Measurements from ENCODE around the gene MYL3.

MYL3 gene

GRCh38 chr3:46852839-46853355 lies 10.3 kb downstream of the MYL3 start:
- DNase-seq (ENCODE audit: extremely low read depth, low read depth): no peak
- TF ChIP-seq CTCF (IDR thresholded peaks at IDR 0.05; ENCODE audit: low read depth, low read length): no peak

GRCh38 chr3:46852334-46852720 lies 10.9 kb downstream of the MYL3 start:
- TF ChIP-seq CTCF (IDR thresholded peaks at IDR 0.05; ENCODE audit: low read depth, low read length): no peak
- no peak for DNase-seq (ENCODE audit: extremely low read depth, low read depth)

- no peak for TF ChIP-seq CTCF (IDR thresholded peaks at IDR 0.05; ENCODE audit: low read depth, low read length)
Measured at GRCh38 chr3:46851364-46852333, 11.6 kb downstream of the MYL3 start.

GRCh38 chr3:46850468-46850779 lies 12.8 kb downstream of the MYL3 start:
- TF ChIP-seq CTCF (IDR thresholded peaks at IDR 0.05; ENCODE audit: low read depth, low read length): no peak
- DNase-seq (ENCODE audit: extremely low read depth, low read depth): no peak

More at GRCh38 chr3:46851364-46852333, 11.6 kb downstream of the MYL3 start:
- no peak for DNase-seq (ENCODE audit: extremely low read depth, low read depth)

- TF ChIP-seq CTCF (IDR thresholded peaks at IDR 0.05; ENCODE audit: low read depth, low read length): no peak
- DNase-seq (ENCODE audit: extremely low read depth, low read depth): no peak
Measured at GRCh38 chr3:46849686-46850467, 13.4 kb downstream of the MYL3 start.

GRCh38 chr3:46849045-46849631 lies 14.1 kb downstream of the MYL3 start:
- no peak for TF ChIP-seq CTCF (IDR thresholded peaks at IDR 0.05; ENCODE audit: low read depth, low read length)
- DNase-seq (ENCODE audit: extremely low read depth, low read depth): no peak
